GM18951 (cell line): ENCODE results near the gene SLC16A5.

Source experiments
- POLR2A ChIP-seq: IDR thresholded peaks from 4 replicates; pipeline ENCODE4 v1.6.1; 2011; ENCODE audit warnings: mild to moderate bottlenecking; ENCODE audit not compliant: insufficient read length, insufficient read depth; ENCODE audit errors: extremely low read depth
- in situ Hi-C: fragments of 300-500 bp; cut with MboI; formaldehyde crosslinking; loops from one replicate; pipeline ENCODE4 v1.12.0; 2022; ENCODE audit warnings: low sequenced_read_pairs, mixed read lengths, inconsistent platforms; ENCODE audit not compliant: unreplicated experiment

The SLC16A5 gene

GRCh38 chr17:75105126-75106080 lies 17.6 kb downstream of the SLC16A5 start:
- TF ChIP-seq POLR2A = no peak
- in situ Hi-C loops = no loop called here

- in situ Hi-C loops = no loop called here
- no peak for TF ChIP-seq POLR2A
These were observed 20.4 kb downstream of the SLC16A5 start for GRCh38 chr17:75108193-75108592.

GRCh38 chr17:75109046-75109406 lies 21.3 kb downstream of the SLC16A5 start:
- in situ Hi-C loops = no loop called here
- no peak for TF ChIP-seq POLR2A

GRCh38 chr17:75109407-75110233 lies 21.9 kb downstream of the SLC16A5 start, which contains the start of gene ARMC7:
Gene ARMC7 (plus strand): TSS chr17:75109969. CDS start chr17:75110289, 320 bp downstream.
- in situ Hi-C loops = no loop called here
- TF ChIP-seq POLR2A = peak; percentile 95

GRCh38 chr17:75110234-75110937 lies 22.6 kb downstream of the SLC16A5 start:
- no peak for TF ChIP-seq POLR2A
- in situ Hi-C loops = no loop called here

GRCh38 chr17:75111777-75112335 lies 24.1 kb downstream of the SLC16A5 start:
- in situ Hi-C loops = no loop called here
- no peak for TF ChIP-seq POLR2A

GRCh38 chr17:75113798-75114551 lies 26.2 kb downstream of the SLC16A5 start:
- in situ Hi-C loops = no loop called here
- TF ChIP-seq POLR2A = peak; percentile 10

- no peak for TF ChIP-seq POLR2A
- in situ Hi-C loops = no loop called here
These were observed 27.0 kb downstream of the SLC16A5 start for GRCh38 chr17:75114552-75115314.

- in situ Hi-C loops = no loop called here
- TF ChIP-seq POLR2A = no peak
These were observed 27.8 kb downstream of the SLC16A5 start for GRCh38 chr17:75115555-75115954.

GRCh38 chr17:75116737-75117136 lies 29.0 kb downstream of the SLC16A5 start:
- TF ChIP-seq POLR2A = no peak
- in situ Hi-C loops = no loop called here

- no peak for TF ChIP-seq POLR2A
- in situ Hi-C loops = no loop called here
These were observed 30.6 kb downstream of the SLC16A5 start for GRCh38 chr17:75118307-75118706.
